ENCODE measurements around the gene ZSWIM1.

- TF ChIP-seq POLR2AphosphoS5 (IDR thresholded peaks at IDR 0.05; ENCODE audit: low read depth, low read length), result no peak
- TF ChIP-seq CTCF (IDR thresholded peaks at IDR 0.05), result no peak
- no peak for TF ChIP-seq SIN3A (IDR thresholded peaks at IDR 0.05; ENCODE audit: borderline replicate concordance, insufficient read depth, low read depth, low read length)
These were observed 13.8 kb downstream of the ZSWIM1 start for GRCh38 chr20:45894797-45895196.

All from Panc1 (cell line).